PC-3 (cell line): ENCODE data around the gene NPLOC4.

Source experiments
- CTCF ChIP-seq: fragments of 300-600 bp; sonication (generic); conservative IDR thresholded peaks from 2 replicates; pipeline ENCODE4 v1.5.1; 2017; ENCODE audit warnings: antibody characterized with exemption, low read depth, mild to moderate bottlenecking, low read length
- EZH2 ChIP-seq: fragments of 300-600 bp; sonication (generic); IDR thresholded peaks from one replicate; pipeline ENCODE4 v1.6.1; 2017; ENCODE audit warnings: antibody characterized with exemption, mild to moderate bottlenecking, low read length; ENCODE audit not compliant: unreplicated experiment

- TF ChIP-seq CTCF (no peak), EZH2 (no peak)
Observed at GRCh38 chr17:81539961-81540675, 96.8 kb downstream of the NPLOC4 start.
